Measurements from ENCODE around the gene DHCR24. TPM values are rescaled to one million over a fixed set of nuclear protein-coding genes. Genes with fewer than 3 reads are reported as not detected.

The DHCR24 gene
- total RNA-seq, 6 experiments from 2014 or later = 39.3 to 88.4 (median 74.8) TPM

DNA sequence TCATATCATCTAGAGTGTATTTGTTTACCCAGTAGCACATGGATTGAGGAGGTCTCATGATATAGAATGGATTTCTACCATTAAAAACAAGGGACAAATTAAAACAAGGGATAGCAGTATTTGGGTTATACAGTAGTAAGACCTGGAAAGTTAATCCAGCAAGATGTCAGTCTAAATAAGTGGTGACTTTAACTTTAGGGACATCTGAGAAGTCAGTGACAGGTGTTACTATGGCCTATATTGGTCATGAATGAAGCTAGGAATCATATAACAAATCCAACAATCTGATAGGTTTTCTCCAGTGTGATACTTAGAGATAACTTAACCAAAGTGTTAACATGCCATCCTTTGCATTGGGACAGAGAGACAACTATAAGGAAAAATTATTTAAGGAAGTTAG is 42.7 kb upstream of the DHCR24 start:
- H3K9me3 Mint-ChIP-seq = no peaks in the 10 kb centered on the region
- no peak for DNase-seq
- no peak overlapping the region for H3K4me3 Mint-ChIP-seq
- TF ChIP-seq, protein P1, sequence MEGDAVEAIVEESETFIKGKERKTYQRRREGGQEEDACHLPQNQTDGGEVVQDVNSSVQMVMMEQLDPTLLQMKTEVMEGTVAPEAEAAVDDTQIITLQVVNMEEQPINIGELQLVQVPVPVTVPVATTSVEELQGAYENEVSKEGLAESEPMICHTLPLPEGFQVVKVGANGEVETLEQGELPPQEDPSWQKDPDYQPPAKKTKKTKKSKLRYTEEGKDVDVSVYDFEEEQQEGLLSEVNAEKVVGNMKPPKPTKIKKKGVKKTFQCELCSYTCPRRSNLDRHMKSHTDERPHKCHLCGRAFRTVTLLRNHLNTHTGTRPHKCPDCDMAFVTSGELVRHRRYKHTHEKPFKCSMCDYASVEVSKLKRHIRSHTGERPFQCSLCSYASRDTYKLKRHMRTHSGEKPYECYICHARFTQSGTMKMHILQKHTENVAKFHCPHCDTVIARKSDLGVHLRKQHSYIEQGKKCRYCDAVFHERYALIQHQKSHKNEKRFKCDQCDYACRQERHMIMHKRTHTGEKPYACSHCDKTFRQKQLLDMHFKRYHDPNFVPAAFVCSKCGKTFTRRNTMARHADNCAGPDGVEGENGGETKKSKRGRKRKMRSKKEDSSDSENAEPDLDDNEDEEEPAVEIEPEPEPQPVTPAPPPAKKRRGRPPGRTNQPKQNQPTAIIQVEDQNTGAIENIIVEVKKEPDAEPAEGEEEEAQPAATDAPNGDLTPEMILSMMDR (IDR thresholded peaks at IDR 0.05) = no peak
- peaks cover 40% of the 10 kb centered on the region for H3K4me1 Mint-ChIP-seq (ENCODE audit: low read depth)
- no peaks in the 10 kb centered on the region; the same call in 1 of the 2 replicates for H3K27me3 Mint-ChIP-seq (ENCODE audit: insufficient read depth)
- peaks cover 9% of the 10 kb centered on the region for H3K36me3 Mint-ChIP-seq (ENCODE audit: low read depth)
- H3K27ac Mint-ChIP-seq = no peak overlapping the region

DNA sequence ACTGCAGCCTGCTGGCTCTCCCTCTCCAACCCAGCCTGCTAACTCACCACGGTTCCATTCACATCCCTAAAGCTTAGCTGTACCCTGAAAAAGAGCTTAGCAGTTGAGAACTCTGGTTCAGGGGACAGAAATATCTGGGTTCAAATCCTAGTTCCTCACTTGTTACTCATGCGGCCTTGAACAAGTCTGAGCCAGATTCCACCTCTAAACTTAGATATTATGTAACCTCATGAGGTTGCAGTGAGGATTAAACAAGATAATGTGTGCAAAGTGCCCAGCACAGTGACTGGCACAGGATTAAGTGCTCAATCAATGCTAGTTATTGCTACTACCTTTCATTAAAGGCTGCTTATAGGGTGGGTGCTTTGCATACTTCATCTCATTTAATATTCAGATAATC is 41.3 kb upstream of the DHCR24 start:
- H3K36me3 Mint-ChIP-seq (ENCODE audit: low read depth) = 0 out of 2 replicates have a peak, but pooled peaks cover 4% of the 10 kb centered on the region
- TF ChIP-seq, protein P1 (IDR thresholded peaks at IDR 0.05) = no peak
- H3K4me3 Mint-ChIP-seq = no peak overlapping the region
- H3K27me3 Mint-ChIP-seq (ENCODE audit: insufficient read depth) = no peaks in the 10 kb centered on the region; the same call in 1 of the 2 replicates
- H3K27ac Mint-ChIP-seq = no peak overlapping the region
- H3K9me3 Mint-ChIP-seq = no peaks in the 10 kb centered on the region
- H3K4me1 Mint-ChIP-seq (ENCODE audit: low read depth) = peaks cover 30% of the 10 kb centered on the region
- no peak for DNase-seq

DNA sequence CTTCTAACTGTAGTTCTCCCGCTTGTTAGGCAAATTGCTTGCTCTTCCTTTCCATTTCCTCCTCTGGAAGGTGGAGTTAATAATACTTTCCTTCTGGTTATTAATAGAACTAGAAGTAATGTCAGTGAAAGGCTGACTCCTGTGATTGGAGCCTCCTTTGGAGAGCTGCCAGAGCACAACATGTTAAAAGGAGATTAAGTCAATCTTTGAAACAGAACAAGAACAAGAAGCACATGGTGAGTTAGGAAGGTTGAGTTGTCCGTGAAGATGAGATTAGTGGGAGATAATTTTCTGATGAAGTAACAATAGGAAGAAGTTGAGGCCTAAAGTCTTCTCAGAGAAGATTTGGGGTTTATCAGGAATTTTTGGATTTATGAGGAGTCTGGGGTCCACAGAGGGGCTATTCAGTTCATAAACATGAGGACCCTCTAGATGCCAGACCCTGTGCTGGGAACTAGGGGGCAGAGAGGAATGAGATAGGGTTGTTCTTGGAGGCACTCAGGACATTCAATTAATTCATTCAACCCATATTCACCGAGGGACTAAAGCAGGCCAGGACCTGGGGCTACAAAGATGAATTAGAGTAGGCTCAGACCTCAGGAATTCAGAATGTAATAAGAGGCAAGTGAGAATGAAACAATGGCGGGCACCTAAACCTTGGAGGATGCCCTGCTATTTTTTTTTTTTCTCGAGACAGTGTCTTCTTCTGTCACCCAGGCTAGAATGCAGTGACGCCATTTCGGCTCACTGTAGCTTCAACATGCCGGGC is 40.7 kb upstream of the DHCR24 start:
- Mint-ChIP-seq H3K9me3 (no peaks in the 10 kb centered on the region), H3K27ac (peak overlapping the region; percentile 14), H3K36me3 (ENCODE audit: low read depth) (0 out of 2 replicates have a peak, but pooled peaks cover 4% of the 10 kb centered on the region), H3K27me3 (ENCODE audit: insufficient read depth) (no peaks in the 10 kb centered on the region; the same call in 1 of the 2 replicates), H3K4me3 (no peak overlapping the region; the same call in 1 of the 2 replicates), H3K4me1 (ENCODE audit: low read depth) (peaks cover 30% of the 10 kb centered on the region)
- DNase-seq = peak; percentile 46
- TF ChIP-seq, protein P1 (IDR thresholded peaks at IDR 0.05) = no peak

DNA sequence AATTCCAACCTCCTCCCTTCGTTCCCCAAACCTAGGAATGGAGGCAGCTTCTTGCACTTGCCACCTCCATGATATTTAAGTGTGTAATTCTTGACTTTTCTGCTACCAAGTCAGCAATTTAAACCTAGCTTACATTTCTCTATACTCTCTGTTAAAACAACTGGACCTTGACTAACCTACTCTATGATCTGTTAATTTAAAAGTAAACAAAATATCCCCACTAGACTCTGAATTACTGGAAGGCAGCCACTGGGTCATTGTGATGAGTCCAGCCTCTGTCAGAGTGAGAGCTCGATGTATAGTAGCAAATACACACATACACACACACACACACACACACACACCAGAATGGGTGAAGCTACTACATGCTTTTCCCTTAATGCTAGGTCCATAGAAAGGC is 40.0 kb upstream of the DHCR24 start:
- H3K4me1 Mint-ChIP-seq (ENCODE audit: low read depth) = peaks cover 30% of the 10 kb centered on the region
- no peak overlapping the region; the same call in 1 of the 2 replicates for H3K4me3 Mint-ChIP-seq
- H3K9me3 Mint-ChIP-seq = no peaks in the 10 kb centered on the region
- H3K36me3 Mint-ChIP-seq (ENCODE audit: low read depth) = 0 out of 2 replicates have a peak, but pooled peaks cover 4% of the 10 kb centered on the region
- DNase-seq = peak; percentile 6
- H3K27ac Mint-ChIP-seq = no peak overlapping the region
- TF ChIP-seq, protein P1 (IDR thresholded peaks at IDR 0.05) = no peak
- H3K27me3 Mint-ChIP-seq (ENCODE audit: insufficient read depth) = no peaks in the 10 kb centered on the region; the same call in none of the 2 replicates

DNA sequence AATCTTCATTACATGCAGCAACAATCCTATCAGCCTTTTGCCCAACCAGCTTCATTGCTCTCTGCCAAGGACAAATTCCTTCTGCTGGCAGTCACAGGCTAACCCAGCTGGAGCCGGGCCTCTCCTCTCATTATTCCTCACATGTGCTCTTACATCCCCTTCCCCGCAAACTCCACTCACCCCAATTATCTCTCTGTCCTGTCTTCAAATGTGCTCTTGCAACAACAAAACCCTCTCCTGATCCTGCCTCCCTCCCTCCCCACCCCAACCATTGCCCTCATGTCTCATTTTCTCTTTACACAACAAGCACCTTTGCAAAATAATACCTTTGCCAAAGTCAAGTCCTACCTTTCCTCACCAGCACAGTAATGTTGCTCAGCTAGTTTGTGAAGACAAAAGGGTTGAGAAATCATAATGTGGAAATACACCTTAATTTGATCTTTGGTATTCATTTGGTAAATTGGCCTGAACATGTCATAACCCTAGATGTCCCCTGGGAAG is 36.0 kb upstream of the DHCR24 start:
- Mint-ChIP-seq H3K27ac (no peak overlapping the region; the same call in 1 of the 2 replicates), H3K36me3 (ENCODE audit: low read depth) (no peaks in the 10 kb centered on the region), H3K4me3 (no peak overlapping the region), H3K4me1 (ENCODE audit: low read depth) (peaks cover 19% of the 10 kb centered on the region), H3K9me3 (no peaks in the 10 kb centered on the region), H3K27me3 (ENCODE audit: insufficient read depth) (peaks cover 10% of the 10 kb centered on the region)
- DNase-seq = no peak
- TF ChIP-seq, protein P1 (IDR thresholded peaks at IDR 0.05) = no peak
